NAMALWA (cell line): ENCODE results near the gene OR2AJ1.

Experiments
- DNase-seq: peaks from one replicate; pipeline ENCODE4 v3.0.0-alpha.2; 2015; ENCODE audit warnings: low spot score

The OR2AJ1 gene

GRCh38 chr1:247961791-247962190 lies 37.1 kb downstream of the OR2AJ1 start:
- DNase-seq: no peak

GRCh38 chr1:247962911-247963588 lies 38.4 kb downstream of the OR2AJ1 start:
- DNase-seq: no peak

- DNase-seq: no peak
Measured at GRCh38 chr1:247964933-247965332, 40.2 kb downstream of the OR2AJ1 start, which contains the start of gene OR2AK2. Gene OR2AK2 (plus strand): TSS chr1:247965233. CDS start chr1:247965377, 144 bp downstream.

- peak; percentile 41 for DNase-seq
Measured at GRCh38 chr1:247966532-247967204, 42.0 kb downstream of the OR2AJ1 start.
